HCT116 (cell line): ENCODE measurements around the gene C1orf21. TPM values are rescaled to one million over a fixed set of nuclear protein-coding genes. Genes with fewer than 3 reads are reported as not detected.

ENCODE experiments used
- ATAC-seq: fragments of 200-7000 bp; cut with Tn5 transposase; 2 replicates; pipeline ENCODE4 v1.9.1; 2020; ENCODE audit warnings: mild to moderate bottlenecking, moderate library complexity
- BruUV-seq: library from RNA; stranded (reverse); fragments of 400-500 nt; replicated peaks from 2 replicates; lab custom pipeline; 2021; lab: Mats Ljungman, UMichigan
- CTCF ChIA-PET: fragments of 300-600 bp; sonication (Branson Sonifier 250); formaldehyde crosslinking; loops from one replicate; lab custom pipeline; 2021; ENCODE audit warnings: antibody characterized with exemption; lab: Charles Lee
- POLR2A ChIA-PET: fragments of 300-600, 350-600 bp; sonication (Branson Sonifier 250); formaldehyde crosslinking; loops from one replicate; lab custom pipeline; 2021; ENCODE audit warnings: antibody characterized with exemption; lab: Charles Lee
- RAD21 ChIA-PET, 2 experiments: fragments of 300-600 bp; sonication (Branson Sonifier 250); formaldehyde crosslinking; loops; one replicate each; lab custom pipeline; 2023; ENCODE audit warnings: low total read pairs in 2 of 2; ENCODE audit not compliant: uncharacterized antibody in 2 of 2, unreplicated experiment in 2 of 2, low non-redundant PET in 1 of 2; lab: Charles Lee
- DNase-seq: peaks from one replicate; pipeline ENCODE4 v3.0.0-alpha.2; 2010; ENCODE audit warnings: low read depth, low spot score
- H2AFZ ChIP-seq: fragments of 200-600 bp; shearing (Covaris generic), sonication (generic); 2 replicates; pipeline ENCODE4 v1.6.1; 2017; ENCODE audit warnings: low read depth, mixed run types, mixed read lengths, antibody characterized with exemption, low read length; ENCODE audit not compliant: poor library complexity, severe bottlenecking
- H3K27ac ChIP-seq: 2 replicates; pipeline ENCODE4 v1.5.1; 2012; ENCODE audit warnings: low read depth, low read length
- H3K27me3 ChIP-seq: fragments of 200-600 bp; sonication (generic); 2 replicates; pipeline ENCODE4 v1.6.1; 2016; ENCODE audit warnings: mixed run types, low read length, mixed read lengths; ENCODE audit not compliant: insufficient read depth
- H3K36me3 ChIP-seq, 2 experiments: fragments of 200-500 bp in 1 of 2; fragments of 200-600 bp in 1 of 2; sonication (Bioruptor generic) in 1 of 2; sonication (generic) in 1 of 2; 2 replicates each; pipeline versions ENCODE4 v1.5.1 to v1.6.1; 2014 to 2016; ENCODE audit warnings: low read length in 2 of 2, inconsistent platforms in 1 of 2, mixed read lengths in 1 of 2, mixed run types in 1 of 2; ENCODE audit not compliant: insufficient read depth in 2 of 2, control insufficient read depth in 1 of 2
- H3K4me1 ChIP-seq, 2 experiments: fragments of 200-600 bp in 1 of 2; sonication (generic) in 1 of 2; 2 replicates each; pipeline versions ENCODE4 v1.5.1 to v1.6.1; 2012 to 2017; ENCODE audit warnings: low read length in 2 of 2, inconsistent platforms in 1 of 2, mild to moderate bottlenecking in 1 of 2, mixed read lengths in 1 of 2, mixed run types in 1 of 2, moderate library complexity in 1 of 2; ENCODE audit not compliant: insufficient read depth in 2 of 2, control insufficient read depth in 1 of 2
- H3K4me2 ChIP-seq: fragments of 200-600 bp; sonication (generic); 2 replicates; pipeline ENCODE4 v1.6.1; 2017; ENCODE audit warnings: mixed run types, low read length, mixed read lengths
- H3K4me3 ChIP-seq, 2 experiments: fragments of 200-600 bp in 1 of 2; sonication (generic) in 1 of 2; replicated peaks in 1 of 2; 2 replicates each; pipeline ENCODE4 v1.5.1; 2011 to 2016; ENCODE audit warnings: low read length in 2 of 2, control low read depth in 1 of 2, low read depth in 1 of 2, mild to moderate bottlenecking in 1 of 2, mixed read lengths in 1 of 2, mixed run types in 1 of 2
- H3K79me2 ChIP-seq: fragments of 200-600 bp; sonication (generic); 2 replicates; pipeline ENCODE4 v1.6.1; 2017; ENCODE audit warnings: mild to moderate bottlenecking, mixed run types, low read length, moderate library complexity, mixed read lengths; ENCODE audit not compliant: insufficient read depth
- H3K9ac ChIP-seq: fragments of 200-600 bp; sonication (generic); 2 replicates; pipeline ENCODE4 v1.6.1; 2016; ENCODE audit warnings: low read length, mixed read lengths
- H3K9me2 ChIP-seq: fragments of 200-600 bp; sonication (generic), shearing (Covaris generic); 2 replicates; pipeline ENCODE4 v1.6.1; 2017; ENCODE audit warnings: mixed run types, mild to moderate bottlenecking, moderate library complexity; ENCODE audit not compliant: insufficient read depth
- H3K9me3 ChIP-seq, 2 experiments: fragments of 200-500 bp in 1 of 2; fragments of 200-600 bp in 1 of 2; sonication (Bioruptor generic) in 1 of 2; sonication (generic) in 1 of 2; 2 replicates each; pipeline ENCODE4 v1.6.1; 2014 to 2017; ENCODE audit warnings: low read length in 2 of 2, mixed read lengths in 2 of 2, inconsistent platforms in 1 of 2, low read depth in 1 of 2, mild to moderate bottlenecking in 1 of 2, mixed run types in 1 of 2, moderate library complexity in 1 of 2; ENCODE audit not compliant: control insufficient read depth in 1 of 2, insufficient read depth in 1 of 2
- H4K20me1 ChIP-seq: fragments of 200-600 bp; sonication (generic), shearing (Covaris generic); 2 replicates; pipeline ENCODE4 v1.6.1; 2017; ENCODE audit warnings: mixed run types, mild to moderate bottlenecking, moderate library complexity; ENCODE audit not compliant: insufficient read depth
- CBX3 ChIP-seq: IDR thresholded peaks from 2 replicates; pipeline ENCODE4 v1.6.1; 2012; ENCODE audit warnings: low read depth
- EGR1 ChIP-seq: IDR thresholded peaks from 2 replicates; pipeline ENCODE4 v1.6.1; 2012; ENCODE audit warnings: low read depth
- ELF1 ChIP-seq: IDR thresholded peaks from 2 replicates; pipeline ENCODE4 v1.6.1; 2012; ENCODE audit warnings: low read depth, borderline replicate concordance
- EZH2 ChIP-seq: fragments of 200-600 bp; sonication (generic); IDR thresholded peaks from 2 replicates; pipeline ENCODE4 v1.6.1; 2017; ENCODE audit warnings: antibody characterized with exemption, mixed run types
- FOSL1 ChIP-seq: IDR thresholded peaks from 2 replicates; pipeline ENCODE4 v1.6.1; 2012; ENCODE audit warnings: low read depth
- JUND ChIP-seq: IDR thresholded peaks from 2 replicates; pipeline ENCODE4 v1.6.1; 2012
- POLR2A ChIP-seq: IDR thresholded peaks from 2 replicates; pipeline ENCODE4 v1.7.0; 2011; ENCODE audit warnings: borderline replicate concordance; ENCODE audit not compliant: insufficient read depth, insufficient read length; ENCODE audit errors: extremely low read depth
- POLR2AphosphoS5 ChIP-seq: IDR thresholded peaks from 2 replicates; pipeline ENCODE4 v1.6.1; 2011; ENCODE audit warnings: mild to moderate bottlenecking, low read depth, low read length, moderate library complexity
- RAD21 ChIP-seq: IDR thresholded peaks from 2 replicates; pipeline ENCODE4 v1.6.1; 2012; ENCODE audit warnings: low read depth, mild to moderate bottlenecking
- SIN3A ChIP-seq: IDR thresholded peaks from 2 replicates; pipeline ENCODE4 v1.6.1; 2012; ENCODE audit warnings: low read depth
- SP1 ChIP-seq: IDR thresholded peaks from 2 replicates; pipeline ENCODE4 v1.6.1; 2012; ENCODE audit warnings: low read depth
- SRF ChIP-seq: IDR thresholded peaks from 2 replicates; pipeline ENCODE4 v1.6.1; 2012; ENCODE audit warnings: low read depth
- TCF7L2 ChIP-seq: IDR thresholded peaks from 2 replicates; pipeline ENCODE4 v1.7.0; 2011; ENCODE audit warnings: borderline replicate concordance, inconsistent platforms; ENCODE audit not compliant: insufficient read depth, insufficient read length; ENCODE audit errors: extremely low read depth
- YY1 ChIP-seq: IDR thresholded peaks from 2 replicates; pipeline ENCODE4 v1.6.1; 2011; ENCODE audit warnings: low read length, low read depth, moderate library complexity, mild to moderate bottlenecking; ENCODE audit not compliant: insufficient replicate concordance; ENCODE audit errors: extremely low read depth
- ZFX ChIP-seq: fragments of 450-650 bp; IDR thresholded peaks from 2 replicates; pipeline ENCODE4 v1.6.1; 2017
- ZNF274 ChIP-seq: fragments of 200-500 bp; sonication (Bioruptor generic); IDR thresholded peaks from 2 replicates; pipeline ENCODE4 v1.6.1; 2014; ENCODE audit warnings: mild to moderate bottlenecking, low read depth, low read length, inconsistent platforms
- intact Hi-C: fragments of 100-400 bp; cut with micrococcal nuclease; formaldehyde crosslinking; loops from 2 replicates; pipeline ENCODE4 v1.10.0; 2022
- total RNA-seq: library from RNA; stranded (reverse); gene quantifications from one replicate; pipeline ENCODE4 v1.2.1, GENCODE V29; 2021; ENCODE audit not compliant: unreplicated experiment
- TF ChIP-seq, protein P1 (sequence below), 3 experiments: fragments of 200-600 bp in 1 of 3; sonication (generic) in 1 of 3; IDR thresholded peaks in 2 of 3; conservative IDR thresholded peaks in 1 of 3; 2 replicates each; pipeline ENCODE4 v1.5.1; 2012 to 2017; ENCODE audit warnings: low read depth in 2 of 3, low read length in 2 of 3, antibody characterized with exemption in 1 of 3, borderline replicate concordance in 1 of 3, control low read depth in 1 of 3, mild to moderate bottlenecking in 1 of 3, mixed read lengths in 1 of 3, mixed run types in 1 of 3, moderate library complexity in 1 of 3; ENCODE audit not compliant: insufficient read depth in 1 of 3
- TF ChIP-seq, protein P2 (sequence below): IDR thresholded peaks from 2 replicates; pipeline ENCODE4 v1.6.1; 2012
- TF ChIP-seq, protein P3 (sequence below): IDR thresholded peaks from 2 replicates; pipeline ENCODE4 v1.6.1; 2012

Gene C1orf21
- total RNA-seq, 1 experiment from 2014 or later = 8.9 TPM

DNA sequence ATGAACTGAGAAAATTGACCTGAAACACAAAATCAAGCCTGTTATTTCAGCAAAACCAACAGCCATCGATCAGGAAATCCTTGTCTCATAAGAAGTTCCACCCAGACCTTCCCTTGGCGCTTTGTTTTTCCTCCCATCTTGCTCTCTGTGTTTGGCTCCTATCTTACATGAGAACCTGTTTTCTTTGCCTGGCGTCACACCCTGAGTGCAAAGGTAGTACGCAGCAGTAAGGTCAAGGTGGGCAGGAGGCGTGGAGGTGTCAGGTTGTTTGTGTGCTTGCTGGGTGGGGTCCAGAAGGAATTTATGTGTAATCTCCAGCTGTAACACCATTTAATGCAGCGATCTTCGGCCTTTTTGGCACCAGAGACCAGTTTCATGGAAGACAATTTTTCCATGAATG is 50.5 kb downstream of the C1orf21 start (continued):
- no peak for TF ChIP-seq CBX3

DNA sequence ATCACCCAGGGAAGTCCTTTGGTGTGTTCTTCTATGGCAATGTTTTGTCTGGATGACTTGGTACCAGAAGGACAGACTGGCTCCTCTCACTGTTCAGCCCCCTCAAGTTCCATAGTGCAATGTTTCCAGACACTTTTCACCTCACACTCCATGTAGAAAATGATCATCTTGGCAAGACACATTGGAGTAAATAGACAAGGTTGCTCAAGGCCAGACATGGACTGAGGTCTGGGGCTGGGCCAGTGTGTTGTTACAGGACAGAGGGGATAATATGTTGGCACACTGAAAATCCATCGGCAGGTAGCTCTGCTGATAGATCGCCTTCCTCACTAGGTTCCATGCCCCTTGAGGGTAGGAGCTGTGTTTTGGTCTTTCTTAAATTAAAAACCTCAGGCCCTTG is 51.5 kb downstream of the C1orf21 start:
- Histone ChIP-seq H3K4me3 (no peak overlapping the region), H3K9ac (no peak overlapping the region), H3K4me1 (peaks cover 0 to 11% of the 10 kb centered on the region in 2 experiments; a peak in 1 of 4 replicates), H2AFZ (no peak overlapping the region), H3K36me3 (no peaks in the 10 kb centered on the region), H3K27ac (no peak overlapping the region), H3K4me2 (no peak overlapping the region), H3K79me2 (no peaks in the 10 kb centered on the region), H3K9me3 (no peaks in the 10 kb centered on the region), H3K27me3 (no peaks in the 10 kb centered on the region), H3K9me2 (no peaks in the 10 kb centered on the region), H4K20me1 (no peaks in the 10 kb centered on the region)
- BruUV-seq = no TSS peak
- no peak for TF ChIP-seq FOSL1
- no peak for TF ChIP-seq EGR1
- no peak for TF ChIP-seq ZFX
- TF ChIP-seq, protein P1, sequence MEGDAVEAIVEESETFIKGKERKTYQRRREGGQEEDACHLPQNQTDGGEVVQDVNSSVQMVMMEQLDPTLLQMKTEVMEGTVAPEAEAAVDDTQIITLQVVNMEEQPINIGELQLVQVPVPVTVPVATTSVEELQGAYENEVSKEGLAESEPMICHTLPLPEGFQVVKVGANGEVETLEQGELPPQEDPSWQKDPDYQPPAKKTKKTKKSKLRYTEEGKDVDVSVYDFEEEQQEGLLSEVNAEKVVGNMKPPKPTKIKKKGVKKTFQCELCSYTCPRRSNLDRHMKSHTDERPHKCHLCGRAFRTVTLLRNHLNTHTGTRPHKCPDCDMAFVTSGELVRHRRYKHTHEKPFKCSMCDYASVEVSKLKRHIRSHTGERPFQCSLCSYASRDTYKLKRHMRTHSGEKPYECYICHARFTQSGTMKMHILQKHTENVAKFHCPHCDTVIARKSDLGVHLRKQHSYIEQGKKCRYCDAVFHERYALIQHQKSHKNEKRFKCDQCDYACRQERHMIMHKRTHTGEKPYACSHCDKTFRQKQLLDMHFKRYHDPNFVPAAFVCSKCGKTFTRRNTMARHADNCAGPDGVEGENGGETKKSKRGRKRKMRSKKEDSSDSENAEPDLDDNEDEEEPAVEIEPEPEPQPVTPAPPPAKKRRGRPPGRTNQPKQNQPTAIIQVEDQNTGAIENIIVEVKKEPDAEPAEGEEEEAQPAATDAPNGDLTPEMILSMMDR (IDR thresholded peaks at IDR 0.05 in 2 of 3, conservative IDR thresholded peaks at IDR 0.05 in 1 of 3; ENCODE audit: borderline replicate concordance in 1 of 3, insufficient read depth in 1 of 3, low read depth in 2 of 3, low read length in 2 of 3) = no peak
- TF ChIP-seq POLR2AphosphoS5 = no peak
- TF ChIP-seq POLR2A = no peak
- no peak for TF ChIP-seq JUND
- TF ChIP-seq ELF1 = no peak
- TF ChIP-seq EZH2 = no peak
- TF ChIP-seq, protein P2, sequence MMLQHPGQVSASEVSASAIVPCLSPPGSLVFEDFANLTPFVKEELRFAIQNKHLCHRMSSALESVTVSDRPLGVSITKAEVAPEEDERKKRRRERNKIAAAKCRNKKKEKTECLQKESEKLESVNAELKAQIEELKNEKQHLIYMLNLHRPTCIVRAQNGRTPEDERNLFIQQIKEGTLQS = no peak
- no peak for TF ChIP-seq SIN3A
- TF ChIP-seq ZNF274 = no peak
- TF ChIP-seq SP1 = no peak
- TF ChIP-seq SRF = no peak
- TF ChIP-seq TCF7L2 = no peak
- no peak for TF ChIP-seq RAD21
- TF ChIP-seq, protein P3, sequence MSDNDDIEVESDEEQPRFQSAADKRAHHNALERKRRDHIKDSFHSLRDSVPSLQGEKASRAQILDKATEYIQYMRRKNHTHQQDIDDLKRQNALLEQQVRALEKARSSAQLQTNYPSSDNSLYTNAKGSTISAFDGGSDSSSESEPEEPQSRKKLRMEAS = no peak
- TF ChIP-seq YY1 = no peak
- DNase-seq (no peak), ATAC-seq (no peak)
- POLR2A ChIA-PET = no interaction called here
- CTCF ChIA-PET = no interaction called here
- intact Hi-C loops = no loop called here
- RAD21 ChIA-PET = no interaction called here
